ENCODE results near the gene CISD1. TPM values are rescaled to one million over a fixed set of nuclear protein-coding genes. Genes with fewer than 3 reads are reported as not detected.

Gene CISD1
- total and polyA plus RNA-seq, 2 of the 4 experiments (the other 2 are of a cell fraction) = 28.2 to 34.6 TPM

GRCh38 chr10:58335306-58336005 is 66.5 kb downstream of the CISD1 start:
- Histone ChIP-seq H3K18ac (ENCODE audit: low read depth, low read length) (no peak overlapping the region), H3K9me1 (ENCODE audit: insufficient read depth, low read length) (no peaks in the 10 kb centered on the region; the same call in 1 of the 2 replicates), H3K27me3 (ENCODE audit: control insufficient read depth, insufficient read depth, low read length) (peaks cover 8% of the 10 kb centered on the region), H3K23ac (ENCODE audit: low read depth, low read length) (peak overlapping the region; percentile 79), H3K4me3 (ENCODE audit: insufficient read depth, low read depth, low read length) (peak overlapping the region; percentile 66), H3K4me1 (ENCODE audit: control insufficient read depth, insufficient read depth, low read length) (no peaks in the 10 kb centered on the region), H2AK5ac (ENCODE audit: low read depth, low read length) (no peak overlapping the region), H3K4me2 (ENCODE audit: low read depth, low read length) (peak overlapping the region; percentile 48), H2AK9ac (replicated peaks; ENCODE audit: low read depth, low read length, poor library complexity) (peak overlapping the region; percentile 38), H3K14ac (replicated peaks; ENCODE audit: low read depth, low read length) (peak overlapping the region; percentile 22), H4K5ac (ENCODE audit: low read depth, low read length) (no peak overlapping the region), H3K9ac (ENCODE audit: low read depth, low read length) (peak overlapping the region; percentile 78), H2BK15ac (ENCODE audit: low read depth, low read length) (no peak overlapping the region), H4K91ac (ENCODE audit: insufficient read depth, low read depth, low read length) (no peak overlapping the region), H3K36me3 (ENCODE audit: control insufficient read depth, insufficient read depth, low read length) (no peaks in the 10 kb centered on the region; the same call in 1 of the 2 replicates), H3K4ac (ENCODE audit: low read depth, low read length) (peak overlapping the region; percentile 32; the same call in 1 of the 2 replicates), H2BK5ac (ENCODE audit: low read depth, low read length, poor library complexity, severe bottlenecking) (peak overlapping the region; percentile 29), H4K20me1 (ENCODE audit: insufficient read depth, low read length) (peaks cover 13% of the 10 kb centered on the region; the same call in 1 of the 2 replicates), H3K27ac (ENCODE audit: insufficient read depth, low read length) (peak overlapping the region; percentile 44), H2BK120ac (ENCODE audit: low read depth, low read length) (no peak overlapping the region), H3K56ac (ENCODE audit: extremely low read depth, insufficient read depth, low read length) (no peak overlapping the region), H2AFZ (replicated peaks; ENCODE audit: low read length, poor library complexity) (peak overlapping the region; percentile 95), H3K9me3 (ENCODE audit: control insufficient read depth, insufficient read depth, low read length) (no peaks in the 10 kb centered on the region), H2BK20ac (ENCODE audit: low read depth, low read length) (no peak overlapping the region), H4K8ac (ENCODE audit: low read depth in 2 of 2, low read length in 2 of 2) (peak overlapping the region in 1 of 2 experiments; percentile 27; a peak in 1 of 4 replicates), H3K79me1 (ENCODE audit: low read depth in 1 of 2, low read length in 2 of 2) (peaks cover 15 to 29% of the 10 kb centered on the region in 2 experiments)
- TF ChIP-seq CHD1 (IDR thresholded peaks at IDR 0.05; ENCODE audit: low read depth, low read length) (no peak), USF2 (IDR thresholded peaks at IDR 0.05; ENCODE audit: low read depth, low read length) (no peak), NFE2L2 (IDR thresholded peaks at IDR 0.05; ENCODE audit: low read depth, low read length) (no peak), ELK1 (IDR thresholded peaks at IDR 0.05; ENCODE audit: borderline replicate concordance, low read depth, low read length) (no peak), FOS (IDR thresholded peaks at IDR 0.05; ENCODE audit: low read depth, low read length) (peak; percentile 67), MAFK (IDR thresholded peaks at IDR 0.05; ENCODE audit: low read depth, low read length) (no peak), RAD21 (IDR thresholded peaks at IDR 0.05; ENCODE audit: low read length) (no peak), CTCF (conservative IDR thresholded peaks at IDR 0.05; ENCODE audit: low read depth, low read length) (no peak), MXI1 (IDR thresholded peaks at IDR 0.05; ENCODE audit: borderline replicate concordance, low read depth, low read length) (0 out of 2 replicates have a peak, but pooled peaks have one; percentile 24)
- 2% methylated on average over 27 of the region's 37 CpGs; no CpG with 5 or more reads in 1 of the 2 experiments for WGBS, 2 experiments (ENCODE audit: extremely low coverage in 2 of 2, insufficient read length in 1 of 2)
- in situ Hi-C loops (cut with MboI; ENCODE audit: low sequenced_read_pairs) = no loop called here
- DNase-seq (peak; percentile 61), ATAC-seq (ENCODE audit: low read depth) (peak; percentile 67)
- POLR2A ChIA-PET (ENCODE audit: unreplicated experiment) = no interaction called here
- intact Hi-C loops (cut with micrococcal nuclease) = no loop called here
- CTCF ChIA-PET = no interaction called here
- dilution Hi-C loops (cut with HindIII; ENCODE audit: low sequenced_read_pairs, unreplicated experiment) = no loop called here
- no TSS peak for BruUV-seq (replicated peaks)
